K562 (cell line): ENCODE measurements around the gene TMEM245. TPM values are rescaled to one million over a fixed set of nuclear protein-coding genes. Genes with fewer than 3 reads are reported as not detected.

Source experiments
- ATAC-seq: fragments of 200-7000 bp; cut with Tn5 transposase; 3 replicates; pipeline ENCODE4 v1.9.1; 2020; ENCODE audit warnings: moderate library complexity
- BruUV-seq: library from RNA; stranded (reverse); fragments of 400-500 nt; replicated peaks from 2 replicates; lab custom pipeline; 2021; lab: Mats Ljungman, UMichigan
- CTCF ChIA-PET: fragments of 300-600 bp; formaldehyde crosslinking; extraction: SDS; loops from one replicate; lab custom pipeline; 2021; ENCODE audit warnings: low intra/inter-chr PET ratio; lab: Yijun Ruan, JAX
- POLR2A ChIA-PET: fragments of 300-600, 350-650 bp; sonication (Branson Sonifier 250); formaldehyde crosslinking; extraction: SDS; loops from one replicate; lab custom pipeline; 2021; ENCODE audit warnings: antibody characterized with exemption, inconsistent platforms; lab: Yijun Ruan, JAX
- DNase-seq, 4 experiments: peaks; one replicate each; pipeline versions ENCODE4 v3.0.0 to v3.0.0-alpha.2; 2011 to 2018; ENCODE audit warnings: low spot score in 3 of 4, mixed read lengths in 3 of 4; ENCODE audit errors: extremely low read depth in 1 of 4
- FAIRE-seq: peaks from 2 replicates; lab custom pipeline; 2011; peaks lifted over from hg19 to GRCh38; lab: Jason Lieb, UNC
- H2AFZ ChIP-seq: 2 replicates; pipeline ENCODE4 v1.6.0; 2011; ENCODE audit warnings: low read depth, low read length, control low read depth, inconsistent platforms
- H3K27ac ChIP-seq: fragments of 200-600 bp; 3 replicates; pipeline ENCODE4 v1.8.0; 2011; ENCODE audit warnings: low read depth, mild to moderate bottlenecking, control low read depth, inconsistent platforms, low read length, moderate library complexity, mixed read lengths; ENCODE audit errors: extremely low read depth
- H3K27me3 ChIP-seq, 2 experiments: fragments of 300-600 bp in 1 of 2; 2 replicates in 1 of 2; 3 replicates in 1 of 2; pipeline versions ENCODE4 v1.6.0 to v1.8.0; 2011; ENCODE audit warnings: inconsistent platforms in 2 of 2, low read length in 2 of 2, mild to moderate bottlenecking in 1 of 2, mixed read lengths in 1 of 2, moderate library complexity in 1 of 2; ENCODE audit not compliant: control insufficient read depth in 2 of 2, insufficient read depth in 2 of 2
- H3K36me3 ChIP-seq: fragments of 300-600 bp; 3 replicates; pipeline ENCODE4 v1.8.0; 2011; ENCODE audit warnings: mild to moderate bottlenecking, low read length, inconsistent platforms; ENCODE audit not compliant: control insufficient read depth, insufficient read depth
- H3K4me1 ChIP-seq, 2 experiments: fragments of 200-600 bp in 1 of 2; replicated peaks in 1 of 2; 2 replicates in 1 of 2; 3 replicates in 1 of 2; pipeline versions ENCODE4 v1.5.1 to v1.8.0; 2011; ENCODE audit warnings: inconsistent platforms in 2 of 2, low read length in 2 of 2, mild to moderate bottlenecking in 1 of 2, mixed read lengths in 1 of 2, moderate library complexity in 1 of 2; ENCODE audit not compliant: control insufficient read depth in 2 of 2, insufficient read depth in 2 of 2
- H3K4me2 ChIP-seq: 2 replicates; pipeline ENCODE4 v1.6.1; 2011; ENCODE audit warnings: low read length, control low read depth, inconsistent platforms, mixed read lengths; ENCODE audit not compliant: insufficient read depth
- H3K4me3 ChIP-seq: fragments of 200-600 bp; sonication (generic), shearing (Covaris generic); 2 replicates; pipeline ENCODE4 v1.5.1; 2016; ENCODE audit warnings: control low read depth, inconsistent platforms
- H3K79me2 ChIP-seq: fragments of 200-600 bp; 3 replicates; pipeline ENCODE4 v1.8.0; 2011; ENCODE audit warnings: low read length, inconsistent platforms; ENCODE audit not compliant: control insufficient read depth, insufficient read depth
- H3K9ac ChIP-seq, 2 experiments: 2 replicates each; pipeline versions ENCODE4 v1.6.0 to v1.6.1; 2011; ENCODE audit warnings: low read depth in 2 of 2, low read length in 2 of 2, control low read depth in 1 of 2, inconsistent platforms in 1 of 2, mild to moderate bottlenecking in 1 of 2, mixed read lengths in 1 of 2; ENCODE audit not compliant: insufficient read depth in 1 of 2
- H3K9me1 ChIP-seq: one replicate; pipeline ENCODE4 v1.6.0; 2011; ENCODE audit warnings: inconsistent platforms, mild to moderate bottlenecking, low read length, moderate library complexity; ENCODE audit not compliant: control insufficient read depth, insufficient read depth
- H3K9me3 ChIP-seq: replicated peaks from 2 replicates; pipeline ENCODE4 v1.5.1; 2011; ENCODE audit warnings: low read depth, low read length, inconsistent platforms; ENCODE audit not compliant: control insufficient read depth, insufficient read depth
- H4K20me1 ChIP-seq: replicated peaks from 2 replicates; pipeline ENCODE4 v1.6.1; 2011; ENCODE audit warnings: low read length, inconsistent platforms, mixed read lengths; ENCODE audit not compliant: control insufficient read depth, insufficient read depth
- FOXP1 ChIP-seq: sonication (generic); formaldehyde crosslinking; IDR thresholded peaks from 2 replicates; pipeline ENCODE4 v1.8.0; 2022; ENCODE audit warnings: mild to moderate bottlenecking, missing genetic modification reagents
- KLF16 ChIP-seq: IDR thresholded peaks from 2 replicates; pipeline ENCODE4 v1.6.1; 2016; ENCODE audit warnings: antibody characterized with exemption
- KLF6 ChIP-seq: fragments of 250-450 bp; sonication (Bioruptor Pico); IDR thresholded peaks from 2 replicates; pipeline ENCODE4 v1.4.0; 2020; ENCODE audit warnings: mild to moderate bottlenecking, moderate library complexity, borderline replicate concordance
- MAFK ChIP-seq: IDR thresholded peaks from 2 replicates; pipeline ENCODE4 v1.6.1; 2011; ENCODE audit warnings: low read length, improper control_type of control experiment
- PCBP2 ChIP-seq: fragments of 200-400 bp; formaldehyde crosslinking; IDR thresholded peaks from 2 replicates; pipeline ENCODE4 v1.6.1; 2018; ENCODE audit warnings: low read length, low read depth, mild to moderate bottlenecking, moderate library complexity; ENCODE audit not compliant: poor library complexity, severe bottlenecking
- PPARD ChIP-seq: fragments of 250-450 bp; sonication (Bioruptor Pico); IDR thresholded peaks from 2 replicates; pipeline ENCODE4 v1.8.0; 2022; ENCODE audit warnings: inconsistent platforms, mild to moderate bottlenecking, moderate library complexity
- RBBP5 ChIP-seq: fragments of 200-600 bp; sonication (generic); IDR thresholded peaks from 2 replicates; pipeline ENCODE4 v1.6.1; 2012; ENCODE audit warnings: borderline replicate concordance, mild to moderate bottlenecking, low read length, control low read depth, inconsistent platforms; ENCODE audit not compliant: insufficient read depth, poor library complexity, severe bottlenecking
- ZNF263 ChIP-seq: sonication (generic); formaldehyde crosslinking; IDR thresholded peaks from 2 replicates; pipeline ENCODE4 v1.8.0; 2022; ENCODE audit warnings: mild to moderate bottlenecking, missing genetic modification reagents, borderline replicate concordance
- ZNF316 ChIP-seq: fragments of 450-650 bp; IDR thresholded peaks from 2 replicates; pipeline ENCODE4 v1.6.1; 2016
- ZNF41 ChIP-seq: fragments of 250-450 bp; sonication (Bioruptor Pico); conservative IDR thresholded peaks from 2 replicates; pipeline ENCODE4 v1.4.0; 2020; ENCODE audit warnings: mild to moderate bottlenecking
- ZNF507 ChIP-seq: conservative IDR thresholded peaks from 2 replicates; pipeline ENCODE4 v1.6.1; 2017; ENCODE audit warnings: missing genetic modification characterization, missing compliant biosample characterization
- WGBS: fragments of 100-300 bp; shearing (Covaris generic); methylation state at CpG from one replicate; pipeline ENCODE4 v1.1.6; 2016; ENCODE audit warnings: low coverage, mixed read lengths; ENCODE audit not compliant: insufficient coverage; ENCODE audit errors: missing lambda C conversion rate; 5-methylcytosine and 5-hydroxymethylcytosine counted together
- in situ Hi-C: fragments of 300-500 bp; cut with MboI; formaldehyde crosslinking; loops from 4 replicates; pipeline ENCODE4 v1.15.0; 2018; ENCODE audit warnings: inconsistent platforms, mixed read lengths
- intact Hi-C: fragments of 100-400 bp; cut with micrococcal nuclease; formaldehyde crosslinking; loops from 2 replicates; pipeline ENCODE4 v1.14.2; 2022
- polyA plus RNA-seq, 8 experiments: library from polyadenylated mRNA; depleted of rRNA in 4 of 8; stranded (reverse) in 5 of 8; unstranded in 3 of 8; fragments of >200 nt; fragmentation: Nextera tagmentation in 2 of 8; fragmentation: Illumina TruSeq in 1 of 8; extraction: Ambion mirVana in 2 of 8; extraction: Trizol in 1 of 8; gene quantifications; 2 replicates each; pipeline versions ENCODE4 v1.2.1 to v1.2.3, GENCODE V29; 2011 to 2014; ENCODE audit warnings: inconsistent platforms in 1 of 8, missing spikeins in 1 of 8
- total RNA-seq, 7 experiments: library from RNA; depleted of rRNA in 6 of 7; stranded (reverse); fragments of >200 nt in 6 of 7; fragmentation: Illumina TruSeq in 2 of 7; extraction: Trizol in 2 of 7; gene quantifications; 2 replicates each; pipeline versions ENCODE4 v1.2.1 to v1.2.3, GENCODE V29; 2011 to 2021; ENCODE audit warnings: low replicate concordance in 1 of 7
- TF ChIP-seq, protein P1 (sequence below): fragments of 250-450 bp; sonication (Bioruptor Pico); IDR thresholded peaks from 2 replicates; pipeline ENCODE4 v1.8.0; 2022; ENCODE audit warnings: inconsistent platforms
- TF ChIP-seq, protein P2 (sequence below): fragments of 450-650 bp; IDR thresholded peaks from 2 replicates; pipeline ENCODE4 v1.6.1; 2017; ENCODE audit warnings: mild to moderate bottlenecking, moderate library complexity
- TF ChIP-seq, protein P3 (sequence below): fragments of 250-450 bp; sonication (Bioruptor Pico); IDR thresholded peaks from 2 replicates; pipeline ENCODE4 v1.5.1; 2021; ENCODE audit warnings: mild to moderate bottlenecking
- TF ChIP-seq, protein P4 (sequence below): sonication (generic); formaldehyde crosslinking; IDR thresholded peaks from 2 replicates; pipeline ENCODE4 v1.8.1; 2023; ENCODE audit warnings: mild to moderate bottlenecking, missing genetic modification reagents
- TF ChIP-seq, protein P5 (sequence below): sonication (generic); formaldehyde crosslinking; IDR thresholded peaks from 2 replicates; pipeline ENCODE4 v1.8.0; 2022; ENCODE audit warnings: mild to moderate bottlenecking, low read depth, missing genetic modification reagents

The TMEM245 gene
- total and polyA plus RNA-seq, 9 of the 15 experiments (the other 6 are each of a cell fraction or from before 2014, with no cell fraction given) = 8.5 to 43.2 (median 24.3) TPM

DNA sequence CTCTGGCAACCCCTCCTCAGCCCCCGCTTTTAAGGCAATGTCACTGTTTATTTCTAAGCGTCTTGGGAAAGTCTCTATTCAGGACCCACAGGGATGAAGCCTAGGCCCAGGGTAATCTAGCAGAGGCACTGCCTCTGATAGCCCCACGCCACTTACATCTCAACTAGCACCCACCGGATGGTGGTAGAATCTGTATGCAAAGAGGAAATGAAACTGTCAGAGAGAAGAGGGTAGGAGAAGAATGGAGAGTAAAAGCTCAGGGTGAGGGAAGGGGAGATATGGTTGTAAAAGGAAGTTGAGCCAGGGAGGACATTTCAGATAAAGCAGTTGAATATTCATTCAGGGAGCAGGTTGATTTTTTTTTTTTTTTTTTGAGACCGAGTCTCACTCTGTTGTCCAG lies 44.3 kb upstream of the TMEM245 start:
- BruUV-seq = no TSS peak
- 0 out of 2 replicates have a peak, but pooled peaks cover 2% of the 10 kb centered on the region for H3K9me3 ChIP-seq
- no peaks in the 10 kb centered on the region for H3K79me2 ChIP-seq
- DNase-seq (no peak), ATAC-seq (no peak), FAIRE-seq (no peak)
- intact Hi-C loops (no loop called here), in situ Hi-C loops (no loop called here)
- H3K4me2 ChIP-seq = no peak overlapping the region
- 39% methylated on average over 4 of the region's 5 CpGs for WGBS
- no peak overlapping the region for H3K4me3 ChIP-seq
- H3K4me1 ChIP-seq = no peaks in the 10 kb centered on the region; a peak in 2 of 5 replicates
- H3K36me3 ChIP-seq = no peaks in the 10 kb centered on the region
- CTCF ChIA-PET = no interaction called here
- no peaks in the 10 kb centered on the region for H4K20me1 ChIP-seq
- no peaks in the 10 kb centered on the region for H3K27me3 ChIP-seq
- H3K9me1 ChIP-seq = no peaks in the 10 kb centered on the region
- POLR2A ChIA-PET = no interaction called here
- peak overlapping the region; percentile 24; the same call in 1 of the 2 replicates for H2AFZ ChIP-seq
- H3K27ac ChIP-seq = no peak overlapping the region
- TF ChIP-seq KLF16 (no peak), ZNF507 (tag) (no peak), ZNF263 (CRISPR knock-in tag) (no peak), KLF6 (CRISPR knock-in tag) (no peak), ZNF316 (no peak), RBBP5 (no peak), PCBP2 (no peak), PPARD (no peak), MAFK (no peak), FOXP1 (no peak), ZNF41 (CRISPR knock-in tag) (no peak)
- TF ChIP-seq, protein P1, sequence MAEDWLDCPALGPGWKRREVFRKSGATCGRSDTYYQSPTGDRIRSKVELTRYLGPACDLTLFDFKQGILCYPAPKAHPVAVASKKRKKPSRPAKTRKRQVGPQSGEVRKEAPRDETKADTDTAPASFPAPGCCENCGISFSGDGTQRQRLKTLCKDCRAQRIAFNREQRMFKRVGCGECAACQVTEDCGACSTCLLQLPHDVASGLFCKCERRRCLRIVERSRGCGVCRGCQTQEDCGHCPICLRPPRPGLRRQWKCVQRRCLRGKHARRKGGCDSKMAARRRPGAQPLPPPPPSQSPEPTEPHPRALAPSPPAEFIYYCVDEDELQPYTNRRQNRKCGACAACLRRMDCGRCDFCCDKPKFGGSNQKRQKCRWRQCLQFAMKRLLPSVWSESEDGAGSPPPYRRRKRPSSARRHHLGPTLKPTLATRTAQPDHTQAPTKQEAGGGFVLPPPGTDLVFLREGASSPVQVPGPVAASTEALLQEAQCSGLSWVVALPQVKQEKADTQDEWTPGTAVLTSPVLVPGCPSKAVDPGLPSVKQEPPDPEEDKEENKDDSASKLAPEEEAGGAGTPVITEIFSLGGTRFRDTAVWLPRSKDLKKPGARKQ (CRISPR knock-in tag) = no peak
- TF ChIP-seq, protein P2, sequence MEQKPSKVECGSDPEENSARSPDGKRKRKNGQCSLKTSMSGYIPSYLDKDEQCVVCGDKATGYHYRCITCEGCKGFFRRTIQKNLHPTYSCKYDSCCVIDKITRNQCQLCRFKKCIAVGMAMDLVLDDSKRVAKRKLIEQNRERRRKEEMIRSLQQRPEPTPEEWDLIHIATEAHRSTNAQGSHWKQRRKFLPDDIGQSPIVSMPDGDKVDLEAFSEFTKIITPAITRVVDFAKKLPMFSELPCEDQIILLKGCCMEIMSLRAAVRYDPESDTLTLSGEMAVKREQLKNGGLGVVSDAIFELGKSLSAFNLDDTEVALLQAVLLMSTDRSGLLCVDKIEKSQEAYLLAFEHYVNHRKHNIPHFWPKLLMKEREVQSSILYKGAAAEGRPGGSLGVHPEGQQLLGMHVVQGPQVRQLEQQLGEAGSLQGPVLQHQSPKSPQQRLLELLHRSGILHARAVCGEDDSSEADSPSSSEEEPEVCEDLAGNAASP = no peak
- TF ChIP-seq, protein P3, sequence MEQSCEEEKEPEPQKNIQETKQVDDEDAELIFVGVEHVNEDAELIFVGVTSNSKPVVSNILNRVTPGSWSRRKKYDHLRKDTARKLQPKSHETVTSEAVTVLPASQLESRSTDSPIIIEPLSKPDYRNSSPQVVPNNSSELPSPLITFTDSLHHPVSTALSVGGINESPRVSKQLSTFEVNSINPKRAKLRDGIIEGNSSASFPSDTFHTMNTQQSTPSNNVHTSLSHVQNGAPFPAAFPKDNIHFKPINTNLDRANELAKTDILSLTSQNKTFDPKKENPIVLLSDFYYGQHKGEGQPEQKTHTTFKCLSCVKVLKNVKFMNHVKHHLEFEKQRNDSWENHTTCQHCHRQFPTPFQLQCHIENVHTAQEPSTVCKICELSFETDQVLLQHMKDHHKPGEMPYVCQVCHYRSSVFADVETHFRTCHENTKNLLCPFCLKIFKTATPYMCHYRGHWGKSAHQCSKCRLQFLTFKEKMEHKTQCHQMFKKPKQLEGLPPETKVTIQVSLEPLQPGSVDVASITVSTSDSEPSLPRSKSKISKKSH (CRISPR knock-in tag) = no peak
- TF ChIP-seq, protein P4, sequence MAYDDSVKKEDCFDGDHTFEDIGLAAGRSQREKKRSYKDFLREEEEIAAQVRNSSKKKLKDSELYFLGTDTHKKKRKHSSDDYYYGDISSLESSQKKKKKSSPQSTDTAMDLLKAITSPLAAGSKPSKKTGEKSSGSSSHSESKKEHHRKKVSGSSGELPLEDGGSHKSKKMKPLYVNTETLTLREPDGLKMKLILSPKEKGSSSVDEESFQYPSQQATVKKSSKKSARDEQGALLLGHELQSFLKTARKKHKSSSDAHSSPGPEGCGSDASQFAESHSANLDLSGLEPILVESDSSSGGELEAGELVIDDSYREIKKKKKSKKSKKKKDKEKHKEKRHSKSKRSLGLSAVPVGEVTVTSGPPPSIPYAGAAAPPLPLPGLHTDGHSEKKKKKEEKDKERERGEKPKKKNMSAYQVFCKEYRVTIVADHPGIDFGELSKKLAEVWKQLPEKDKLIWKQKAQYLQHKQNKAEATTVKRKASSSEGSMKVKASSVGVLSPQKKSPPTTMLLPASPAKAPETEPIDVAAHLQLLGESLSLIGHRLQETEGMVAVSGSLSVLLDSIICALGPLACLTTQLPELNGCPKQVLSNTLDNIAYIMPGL = no peak
- TF ChIP-seq, protein P5, sequence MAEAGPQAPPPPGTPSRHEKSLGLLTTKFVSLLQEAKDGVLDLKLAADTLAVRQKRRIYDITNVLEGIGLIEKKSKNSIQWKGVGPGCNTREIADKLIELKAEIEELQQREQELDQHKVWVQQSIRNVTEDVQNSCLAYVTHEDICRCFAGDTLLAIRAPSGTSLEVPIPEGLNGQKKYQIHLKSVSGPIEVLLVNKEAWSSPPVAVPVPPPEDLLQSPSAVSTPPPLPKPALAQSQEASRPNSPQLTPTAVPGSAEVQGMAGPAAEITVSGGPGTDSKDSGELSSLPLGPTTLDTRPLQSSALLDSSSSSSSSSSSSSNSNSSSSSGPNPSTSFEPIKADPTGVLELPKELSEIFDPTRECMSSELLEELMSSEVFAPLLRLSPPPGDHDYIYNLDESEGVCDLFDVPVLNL (CRISPR knock-in tag) = no peak
- TF ChIP-seq, all 486 proteins: peak for 0
- no peak overlapping the region for H3K9ac ChIP-seq
